Osteocyte (in vitro differentiated cells): Measurements from ENCODE around the gene KCNQ2. TPM values are rescaled to one million over a fixed set of nuclear protein-coding genes. Genes with fewer than 3 reads are reported as not detected.

ENCODE experiments used
- DNase-seq: peaks from one replicate; pipeline ENCODE4 v3.0.0; 2021; ENCODE audit warnings: mixed read lengths; ENCODE audit not compliant: unreplicated experiment; ENCODE audit errors: extremely low spot score
- H3K27ac Mint-ChIP-seq: one replicate; pipeline ENCODE4 v1.8.0; 2021; ENCODE audit warnings: mild to moderate bottlenecking, mixed read lengths; ENCODE audit not compliant: unreplicated experiment
- H3K27me3 Mint-ChIP-seq: one replicate; pipeline ENCODE4 v1.8.0; 2021; ENCODE audit warnings: mixed read lengths; ENCODE audit not compliant: unreplicated experiment
- H3K36me3 Mint-ChIP-seq: one replicate; pipeline ENCODE4 v1.8.0; 2021; ENCODE audit warnings: mixed read lengths; ENCODE audit not compliant: unreplicated experiment
- H3K4me1 Mint-ChIP-seq: one replicate; pipeline ENCODE4 v1.8.0; 2021; ENCODE audit warnings: mixed read lengths; ENCODE audit not compliant: unreplicated experiment
- H3K4me3 Mint-ChIP-seq: one replicate; pipeline ENCODE4 v1.8.0; 2021; ENCODE audit warnings: mild to moderate bottlenecking, moderate library complexity, mixed read lengths; ENCODE audit not compliant: unreplicated experiment
- H3K9me3 Mint-ChIP-seq: one replicate; pipeline ENCODE4 v1.8.0; 2021; ENCODE audit warnings: mixed read lengths; ENCODE audit not compliant: unreplicated experiment
- total RNA-seq: library from RNA; stranded (reverse); gene quantifications from 2 replicates; pipeline ENCODE4 v1.2.1, GENCODE V29; 2021
- TF ChIP-seq, protein P1 (sequence below): fragments of 200-600 bp; sonication (generic); IDR thresholded peaks from 2 replicates; pipeline ENCODE4 v1.5.0; 2021; ENCODE audit warnings: antibody characterized with exemption, mild to moderate bottlenecking, moderate library complexity

KCNQ2 gene
- total RNA-seq, 1 donor from 2014 or later = not detected

DNA sequence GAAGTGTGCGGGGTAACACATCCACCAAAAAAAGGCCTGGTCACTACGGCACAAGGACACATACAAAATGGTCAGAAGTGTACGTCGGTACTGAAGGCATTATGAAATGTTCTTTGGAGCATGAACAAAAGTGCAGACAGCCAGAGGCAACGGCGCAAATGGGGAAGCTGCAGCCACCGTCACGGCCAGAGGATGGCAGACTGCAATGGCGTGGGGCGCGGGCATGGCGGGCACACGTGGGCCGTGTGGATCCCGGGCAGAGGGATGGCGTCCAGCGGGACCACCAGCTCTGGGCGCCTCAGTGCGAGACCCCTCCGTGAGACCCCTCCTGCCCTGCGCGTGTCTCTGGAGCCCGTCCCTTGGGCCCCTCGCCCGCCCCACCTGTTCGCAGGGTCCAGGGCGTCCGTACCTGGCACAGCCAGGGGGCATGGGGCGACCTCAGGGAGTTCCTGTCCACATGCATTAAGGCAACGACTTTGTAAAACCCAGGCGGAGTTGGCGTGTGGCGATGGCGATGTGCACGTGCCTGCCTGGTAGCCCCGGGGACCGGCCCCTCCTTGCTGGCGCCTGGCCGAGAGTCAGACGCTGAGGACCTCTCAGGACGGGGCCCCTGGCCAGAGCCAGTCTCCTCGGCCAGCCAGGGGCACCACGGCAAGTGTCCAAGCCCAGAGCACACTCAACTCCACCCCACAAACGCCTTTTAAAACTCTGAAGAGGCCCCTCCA lies 71.8 kb downstream of the KCNQ2 start:
- Mint-ChIP-seq H3K27me3 (no peaks in the 10 kb centered on the region), H3K27ac (no peak overlapping the region)

DNA sequence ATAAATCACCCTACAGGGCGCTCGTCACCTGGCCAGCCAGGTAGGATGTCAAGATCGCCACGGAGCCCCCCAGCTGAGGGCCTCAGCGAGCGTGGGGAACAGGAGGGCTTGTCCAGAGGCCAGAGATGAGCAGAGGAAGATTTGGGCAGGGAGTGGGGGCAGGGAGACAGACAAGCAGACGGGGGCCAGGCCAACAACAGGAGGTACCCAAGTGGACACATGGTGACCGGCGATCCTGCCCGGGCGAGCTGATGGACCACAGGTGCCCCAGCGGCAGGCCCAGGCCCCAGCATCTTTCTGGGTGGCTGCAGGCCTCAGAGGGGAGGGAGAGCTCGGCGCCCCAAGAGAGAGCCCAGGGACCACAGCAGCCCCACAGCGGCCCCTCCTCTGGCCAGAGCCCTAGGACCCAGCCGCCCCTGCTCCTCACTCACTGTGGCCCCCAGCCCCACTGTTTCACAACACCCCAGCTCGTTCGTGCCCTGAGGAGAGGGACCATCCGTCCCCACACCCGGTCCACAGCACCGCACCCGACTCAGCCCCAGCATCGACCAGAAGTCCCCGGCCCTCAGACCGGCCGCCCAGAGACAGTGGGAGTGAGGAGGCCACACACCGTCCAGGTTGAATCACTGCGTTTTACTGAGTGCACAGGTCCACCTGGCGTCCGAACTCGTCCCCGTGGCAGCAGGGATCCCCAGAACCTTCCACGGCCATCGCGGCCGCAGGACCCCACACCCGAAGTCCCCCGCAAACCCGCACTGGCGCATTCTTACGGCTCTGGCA lies 72.7 kb downstream of the KCNQ2 start:
- no peak for DNase-seq
- H3K27me3 Mint-ChIP-seq = no peaks in the 10 kb centered on the region
- H3K4me3 Mint-ChIP-seq = no peak overlapping the region
- TF ChIP-seq, protein P1, sequence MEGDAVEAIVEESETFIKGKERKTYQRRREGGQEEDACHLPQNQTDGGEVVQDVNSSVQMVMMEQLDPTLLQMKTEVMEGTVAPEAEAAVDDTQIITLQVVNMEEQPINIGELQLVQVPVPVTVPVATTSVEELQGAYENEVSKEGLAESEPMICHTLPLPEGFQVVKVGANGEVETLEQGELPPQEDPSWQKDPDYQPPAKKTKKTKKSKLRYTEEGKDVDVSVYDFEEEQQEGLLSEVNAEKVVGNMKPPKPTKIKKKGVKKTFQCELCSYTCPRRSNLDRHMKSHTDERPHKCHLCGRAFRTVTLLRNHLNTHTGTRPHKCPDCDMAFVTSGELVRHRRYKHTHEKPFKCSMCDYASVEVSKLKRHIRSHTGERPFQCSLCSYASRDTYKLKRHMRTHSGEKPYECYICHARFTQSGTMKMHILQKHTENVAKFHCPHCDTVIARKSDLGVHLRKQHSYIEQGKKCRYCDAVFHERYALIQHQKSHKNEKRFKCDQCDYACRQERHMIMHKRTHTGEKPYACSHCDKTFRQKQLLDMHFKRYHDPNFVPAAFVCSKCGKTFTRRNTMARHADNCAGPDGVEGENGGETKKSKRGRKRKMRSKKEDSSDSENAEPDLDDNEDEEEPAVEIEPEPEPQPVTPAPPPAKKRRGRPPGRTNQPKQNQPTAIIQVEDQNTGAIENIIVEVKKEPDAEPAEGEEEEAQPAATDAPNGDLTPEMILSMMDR = no peak
- H3K4me1 Mint-ChIP-seq = no peaks in the 10 kb centered on the region
- H3K9me3 Mint-ChIP-seq = no peaks in the 10 kb centered on the region
- no peaks in the 10 kb centered on the region for H3K36me3 Mint-ChIP-seq
- H3K27ac Mint-ChIP-seq = no peak overlapping the region

More for the DNA sequence above, 71.8 kb downstream of the KCNQ2 start:
- Mint-ChIP-seq H3K9me3 (no peaks in the 10 kb centered on the region), H3K36me3 (no peaks in the 10 kb centered on the region), H3K4me3 (no peak overlapping the region), H3K4me1 (no peaks in the 10 kb centered on the region)
- TF ChIP-seq, protein P1 = no peak
- DNase-seq = no peak

DNA sequence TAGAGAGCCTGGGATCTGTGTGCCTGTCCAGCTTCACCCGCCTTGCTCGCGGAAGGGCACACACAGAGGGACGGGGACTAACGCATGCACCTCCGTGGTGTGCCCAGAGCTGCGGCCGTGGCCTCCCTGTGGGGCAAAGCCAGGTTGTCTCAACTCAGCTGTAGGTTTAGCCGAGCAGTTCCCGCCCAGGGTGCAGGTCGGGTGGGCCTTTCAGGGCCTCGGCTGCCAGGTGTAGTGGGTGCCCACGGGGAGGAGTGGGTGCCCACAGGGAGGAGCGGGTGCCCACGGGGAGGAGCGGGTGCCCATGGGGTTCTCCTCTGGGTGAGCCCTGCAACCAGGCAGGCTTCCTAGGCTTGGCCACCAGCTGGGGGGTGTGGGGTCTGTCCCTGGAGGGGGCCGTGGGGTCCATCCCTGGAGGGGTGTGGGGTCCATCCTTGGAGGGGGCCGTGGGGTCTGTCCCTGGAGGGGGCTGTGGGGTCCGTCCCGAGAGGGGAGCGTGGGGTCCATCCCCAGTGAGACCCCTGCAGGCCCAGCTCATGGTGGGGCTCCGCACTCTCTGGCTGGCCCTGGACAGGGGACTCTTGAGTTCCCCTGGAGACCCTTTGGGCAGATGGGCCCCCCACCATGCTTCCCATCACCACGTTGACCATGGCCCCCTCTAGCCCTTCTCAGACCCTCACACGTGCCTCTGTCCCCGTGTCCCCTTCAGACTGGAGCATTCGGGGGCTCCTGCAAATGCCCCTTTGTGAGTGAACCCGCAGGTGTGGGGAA lies 73.5 kb downstream of the KCNQ2 start:
- no peaks in the 10 kb centered on the region for H3K4me1 Mint-ChIP-seq
- H3K9me3 Mint-ChIP-seq = no peaks in the 10 kb centered on the region
- DNase-seq = no peak
- H3K27ac Mint-ChIP-seq = no peak overlapping the region
- no peak overlapping the region for H3K4me3 Mint-ChIP-seq
- TF ChIP-seq, protein P1 = no peak
- H3K27me3 Mint-ChIP-seq = no peaks in the 10 kb centered on the region
- no peaks in the 10 kb centered on the region for H3K36me3 Mint-ChIP-seq

DNA sequence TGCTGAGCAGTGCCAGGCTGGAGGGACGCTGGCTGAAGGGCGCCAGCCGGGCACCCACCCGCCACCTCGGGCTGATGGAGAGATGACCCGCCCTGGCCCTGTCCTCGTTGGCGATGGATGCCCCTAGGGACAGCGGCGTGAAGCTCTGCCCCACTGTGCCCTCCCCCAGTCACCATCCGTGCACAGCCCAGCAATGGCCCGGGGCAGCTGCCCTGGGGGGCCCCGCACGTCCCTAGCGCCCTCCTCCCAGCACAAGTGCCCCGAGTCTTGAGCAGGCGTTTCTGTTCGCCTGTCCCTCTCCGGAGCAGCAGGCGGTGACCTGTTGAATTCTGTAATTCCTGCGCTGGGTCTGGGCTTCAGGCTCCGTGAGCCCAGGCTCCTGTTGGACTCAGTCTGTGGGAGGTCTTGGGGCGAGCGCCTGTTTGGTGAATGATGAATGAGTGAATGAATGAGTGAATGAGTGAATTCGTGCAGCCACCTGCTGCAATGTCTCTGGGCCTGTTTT lies 74.5 kb downstream of the KCNQ2 start:
- DNase-seq = no peak
- Mint-ChIP-seq H3K9me3 (no peaks in the 10 kb centered on the region), H3K4me3 (no peak overlapping the region), H3K36me3 (no peaks in the 10 kb centered on the region), H3K27ac (no peak overlapping the region), H3K4me1 (no peaks in the 10 kb centered on the region), H3K27me3 (no peaks in the 10 kb centered on the region)
- TF ChIP-seq, protein P1 = no peak
